ENCODE data around the gene CAPN15.

GRCh38 chr16:560204-560700 is 32.7 kb downstream of the CAPN15 start, which contains the start of gene PRR35:
- TF ChIP-seq CTCF (conservative IDR thresholded peaks at IDR 0.05; ENCODE audit: low read depth, low read length) (no peak), EZH2 (IDR thresholded peaks at IDR 0.05; ENCODE audit: borderline replicate concordance, low read depth, low read length, poor library complexity, severe bottlenecking) (no peak)

All from A673 (cell line).